Astrocyte (in vitro differentiated cells and primary cell): ENCODE data around the gene INO80B.

Source experiments
- CTCF ChIP-seq: IDR thresholded peaks from 2 replicates; pipeline ENCODE4 v1.5.1; 2011; ENCODE audit warnings: low read depth, mild to moderate bottlenecking, inconsistent platforms, low read length, moderate library complexity; ENCODE audit not compliant: insufficient read depth
- EZH2 ChIP-seq: IDR thresholded peaks from 2 replicates; pipeline ENCODE4 v1.6.1; 2012; ENCODE audit warnings: mild to moderate bottlenecking, low read length, inconsistent platforms; ENCODE audit not compliant: insufficient read depth

GRCh38 chr2:74420006-74420405 lies 34.9 kb upstream of the INO80B start:
- no peak for TF ChIP-seq CTCF
- no peak for TF ChIP-seq EZH2
